CD4-positive, alpha-beta memory T cell (primary cell): ENCODE data around the gene ARHGAP19. TPM values are rescaled to one million over a fixed set of nuclear protein-coding genes. Genes with fewer than 3 reads are reported as not detected.
A peak's percentile ranks its signal among the peaks of the same experiment; 100 is the strongest.

Experiments used
- CTCF ChIA-PET: fragments of 350-600 bp; sonication (Branson Sonifier 250); formaldehyde crosslinking; loops from one replicate; lab custom pipeline; 2021; ENCODE audit warnings: inconsistent platforms; ENCODE audit not compliant: partially characterized antibody; lab: Charles Lee
- POLR2A ChIA-PET: fragments of 350-600 bp; sonication (Branson Sonifier 250); formaldehyde crosslinking; loops from one replicate; lab custom pipeline; 2021; ENCODE audit not compliant: partially characterized antibody; lab: Charles Lee
- DNase-seq, 5 donors: peaks; one replicate each; pipeline versions ENCODE4 v3.0.0 to v3.0.0-alpha.2; 2020 to 2022; ENCODE audit warnings: mixed read lengths in 1 of 5
- H3K27ac ChIP-seq: one replicate; pipeline ENCODE4 v1.7.0; 2013; ENCODE audit warnings: low read depth, low read length
- H3K27me3 ChIP-seq: 2 replicates; pipeline ENCODE4 v1.7.0; 2013; ENCODE audit warnings: mild to moderate bottlenecking, low read length, moderate library complexity; ENCODE audit not compliant: insufficient read depth
- H3K36me3 ChIP-seq: 2 replicates; pipeline ENCODE4 v1.7.0; 2013; ENCODE audit warnings: mild to moderate bottlenecking, low read length, moderate library complexity; ENCODE audit not compliant: insufficient read depth
- H3K4me1 ChIP-seq: 2 replicates; pipeline ENCODE4 v1.7.0; 2013; ENCODE audit warnings: mild to moderate bottlenecking, low read length, moderate library complexity; ENCODE audit not compliant: insufficient read depth
- H3K4me3 ChIP-seq, 2 donors: one replicate each; pipeline ENCODE4 v1.7.0; 2013; ENCODE audit warnings: low read length in 2 of 2, mild to moderate bottlenecking in 1 of 2
- H3K9me3 ChIP-seq, 2 donors: one replicate each; pipeline ENCODE4 v1.7.0; 2013; ENCODE audit warnings: low read length in 2 of 2, control low read depth in 1 of 2; ENCODE audit not compliant: control insufficient read depth in 1 of 2
- H3K27ac Mint-ChIP-seq, 7 donors: one replicate each; pipeline ENCODE4 v1.8.0; 2020 to 2021; ENCODE audit warnings: mixed read lengths in 7 of 7, mild to moderate bottlenecking in 6 of 7, inconsistent platforms in 3 of 7, moderate library complexity in 3 of 7
- H3K27me3 Mint-ChIP-seq, 2 donors: one replicate each; pipeline ENCODE4 v1.8.0; 2020 to 2021; ENCODE audit warnings: mixed read lengths in 2 of 2
- H3K36me3 Mint-ChIP-seq, 2 donors: one replicate each; pipeline ENCODE4 v1.8.0; 2020 to 2021; ENCODE audit warnings: mixed read lengths in 2 of 2, inconsistent platforms in 1 of 2, mild to moderate bottlenecking in 1 of 2
- H3K4me1 Mint-ChIP-seq, 4 donors: one replicate each; pipeline ENCODE4 v1.8.0; 2020 to 2021; ENCODE audit warnings: mixed read lengths in 4 of 4, mild to moderate bottlenecking in 1 of 4
- H3K4me3 Mint-ChIP-seq, 8 donors: one replicate each; pipeline ENCODE4 v1.8.0; 2020 to 2021; ENCODE audit warnings: mixed read lengths in 8 of 8, mild to moderate bottlenecking in 7 of 8, moderate library complexity in 6 of 8, inconsistent platforms in 3 of 8
- H3K9me3 Mint-ChIP-seq, 8 donors: one replicate each; pipeline ENCODE4 v1.8.0; 2020 to 2021; ENCODE audit warnings: mixed read lengths in 8 of 8, mild to moderate bottlenecking in 5 of 8, inconsistent platforms in 3 of 8, moderate library complexity in 1 of 8
- intact Hi-C: fragments of 100-400 bp; cut with micrococcal nuclease; formaldehyde crosslinking; loops from one replicate; pipeline ENCODE4 v1.15.1; 2023
- polyA plus RNA-seq, 2 donors: library from polyadenylated mRNA; unstranded; fragments of 300-500 nt; fragmentation: Illumina TruSeq; gene quantifications; one replicate each; pipeline ENCODE4 v1.2.3, GENCODE V29; 2021
- total RNA-seq, 2 experiments: library from RNA; stranded (reverse); gene quantifications; one replicate each; pipeline ENCODE4 v1.2.3, GENCODE V29; 2021

Gene ARHGAP19, protein sequence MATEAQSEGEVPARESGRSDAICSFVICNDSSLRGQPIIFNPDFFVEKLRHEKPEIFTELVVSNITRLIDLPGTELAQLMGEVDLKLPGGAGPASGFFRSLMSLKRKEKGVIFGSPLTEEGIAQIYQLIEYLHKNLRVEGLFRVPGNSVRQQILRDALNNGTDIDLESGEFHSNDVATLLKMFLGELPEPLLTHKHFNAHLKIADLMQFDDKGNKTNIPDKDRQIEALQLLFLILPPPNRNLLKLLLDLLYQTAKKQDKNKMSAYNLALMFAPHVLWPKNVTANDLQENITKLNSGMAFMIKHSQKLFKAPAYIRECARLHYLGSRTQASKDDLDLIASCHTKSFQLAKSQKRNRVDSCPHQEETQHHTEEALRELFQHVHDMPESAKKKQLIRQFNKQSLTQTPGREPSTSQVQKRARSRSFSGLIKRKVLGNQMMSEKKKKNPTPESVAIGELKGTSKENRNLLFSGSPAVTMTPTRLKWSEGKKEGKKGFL
- total RNA-seq (10 to 100 TPM; 17.0 to 19.3 TPM), polyA plus RNA-seq (1 to 10 TPM; 6.8 to 9.4 TPM)

GRCh38 chr10:97292097-97292861 lies at the start of gene ARHGAP19:
TSS of gene ARHGAP19 (minus strand) at chr10:97292637. CDS start at chr10:97292627, 10 bp downstream.
- Mint-ChIP-seq H3K4me1 (peaks cover 8 to 25% (median 20%) of the 10 kb centered on the region in 4 donors), H3K36me3 (peaks cover 0 to 8% of the 10 kb centered on the region in 2 donors), H3K9me3 (peaks cover 0 to 3% (median 0%) of the 10 kb centered on the region in 8 donors), H3K27ac (peak within 1 kb of the TSS; percentile 85 to 97 (median 95)), H3K27me3 (peaks cover 1 to 3% of the 10 kb centered on the region in 2 donors), H3K4me3 (peak within 1 kb of the TSS; percentile 90 to 99 (median 94))
- peak; percentile 94 to 98 (median 95) for DNase-seq
- intact Hi-C loops, result loop anchor here (1.0 to 10.0 kb wide), 6 partner anchors 27 to 843 kb away; partner anchors contain the start of genes EXOSC1, FRAT1, FRAT2 and MMS19
- no peaks in the 10 kb centered on the region for H3K9me3 ChIP-seq
- H3K36me3 ChIP-seq, result peaks cover under 1% of the 10 kb centered on the region
- peak within 1 kb of the TSS; percentile 78 for H3K27ac ChIP-seq
- H3K27me3 ChIP-seq, result no peaks in the 10 kb centered on the region
- peak within 1 kb of the TSS; percentile 76 to 85 for H3K4me3 ChIP-seq
- POLR2A ChIA-PET, result interaction anchor here (0.8 to 4.5 kb wide), 7 partner anchors 14 to 349 kb away, joined by 3 to 42 read pairs (median 5); partner anchors contain the start of genes FRAT1, FRAT2 and RRP12
- H3K4me1 ChIP-seq, result peaks cover 11% of the 10 kb centered on the region
- CTCF ChIA-PET, result interaction anchor here (1.2 to 5.5 kb wide), 4 partner anchors 14 to 112 kb away, joined by 3 to 28 read pairs (median 3); no protein-coding TSS in a partner anchor

DNA sequence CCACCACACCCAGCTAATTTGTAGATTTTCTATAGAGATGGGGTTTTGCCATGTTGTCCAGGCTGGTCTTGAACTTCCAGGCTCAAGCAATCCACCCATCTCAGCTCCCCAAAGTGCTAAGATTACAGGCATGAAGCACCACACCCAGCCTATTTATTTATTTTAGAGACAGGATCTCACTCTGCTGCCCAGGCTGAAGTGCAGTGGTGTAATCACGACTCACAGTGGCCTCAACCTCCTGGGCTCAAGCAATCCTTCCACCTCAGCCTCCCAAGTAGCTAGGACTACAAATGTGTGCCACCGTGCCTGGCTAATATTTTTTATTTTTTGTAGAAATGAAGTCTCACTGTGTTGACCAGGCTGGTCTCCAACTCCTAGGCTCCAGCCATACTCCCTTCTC lies 49.0 kb upstream of the ARHGAP19 start:
- no peaks in the 10 kb centered on the region for H3K9me3 ChIP-seq
- H3K27me3 ChIP-seq, result no peaks in the 10 kb centered on the region
- Mint-ChIP-seq H3K4me1 (no peaks in the 10 kb centered on the region), H3K9me3 (peaks cover 0 to 4% (median 0%) of the 10 kb centered on the region in 8 donors), H3K27me3 (peaks cover 0 to 1% of the 10 kb centered on the region in 2 donors), H3K27ac (no peak overlapping the region), H3K36me3 (no peaks in the 10 kb centered on the region), H3K4me3 (no peak overlapping the region)
- POLR2A ChIA-PET, result interaction anchor here (1.2 kb wide), 1 partner anchor 22 kb away, joined by 4 read pairs; the partner anchor contains the start of gene FRAT1
- no peak for DNase-seq
- CTCF ChIA-PET, result no interaction called here
- H3K27ac ChIP-seq, result no peak overlapping the region
- intact Hi-C loops, result no loop called here
- H3K4me3 ChIP-seq, result no peak overlapping the region
- H3K4me1 ChIP-seq, result no peaks in the 10 kb centered on the region
- no peaks in the 10 kb centered on the region for H3K36me3 ChIP-seq

DNA sequence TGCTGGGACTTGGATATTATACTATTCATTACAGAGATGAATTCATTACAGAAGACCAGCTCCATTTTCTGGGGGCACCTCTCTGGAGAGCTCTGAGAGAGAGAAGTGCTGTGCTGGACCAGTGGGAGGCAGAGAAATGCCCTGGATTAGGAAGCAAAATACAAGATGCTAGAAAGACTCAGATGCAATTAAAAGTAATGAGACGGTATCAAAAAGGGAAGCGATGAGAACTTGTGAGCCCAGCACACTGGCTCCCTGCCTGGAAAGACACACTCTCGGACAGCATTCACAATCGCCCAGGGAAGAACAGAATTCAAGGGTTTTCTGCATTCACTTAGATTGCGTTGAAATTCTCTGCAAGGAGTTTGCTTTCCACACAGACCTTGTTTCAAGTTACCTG lies 45.6 kb upstream of the ARHGAP19 start:
- peaks cover 7 to 13% (median 10%) of the 10 kb centered on the region in 4 donors for H3K4me1 Mint-ChIP-seq
- Histone ChIP-seq H3K36me3 (no peaks in the 10 kb centered on the region), H3K27ac (no peak overlapping the region), H3K27me3 (no peaks in the 10 kb centered on the region), H3K4me1 (peaks cover 5% of the 10 kb centered on the region), H3K9me3 (no peaks in the 10 kb centered on the region), H3K4me3 (no peak overlapping the region)
- H3K27ac Mint-ChIP-seq, result no peak overlapping the region
- no peak for DNase-seq
- H3K27me3 Mint-ChIP-seq, result peaks cover 0 to 1% of the 10 kb centered on the region in 2 donors
- CTCF ChIA-PET, result interaction anchor here (0.5 to 0.8 kb wide), 2 partner anchors 19 to 41 kb away, joined by 3 to 4 read pairs; partner anchors contain the start of gene FRAT1
- H3K36me3 Mint-ChIP-seq, result peaks cover 0 to 6% of the 10 kb centered on the region in 2 donors
- no peak overlapping the region for H3K4me3 Mint-ChIP-seq
- POLR2A ChIA-PET, result no interaction called here
- intact Hi-C loops, result no loop called here
- peaks cover 0 to 2% (median 0%) of the 10 kb centered on the region in 8 donors for H3K9me3 Mint-ChIP-seq

DNA sequence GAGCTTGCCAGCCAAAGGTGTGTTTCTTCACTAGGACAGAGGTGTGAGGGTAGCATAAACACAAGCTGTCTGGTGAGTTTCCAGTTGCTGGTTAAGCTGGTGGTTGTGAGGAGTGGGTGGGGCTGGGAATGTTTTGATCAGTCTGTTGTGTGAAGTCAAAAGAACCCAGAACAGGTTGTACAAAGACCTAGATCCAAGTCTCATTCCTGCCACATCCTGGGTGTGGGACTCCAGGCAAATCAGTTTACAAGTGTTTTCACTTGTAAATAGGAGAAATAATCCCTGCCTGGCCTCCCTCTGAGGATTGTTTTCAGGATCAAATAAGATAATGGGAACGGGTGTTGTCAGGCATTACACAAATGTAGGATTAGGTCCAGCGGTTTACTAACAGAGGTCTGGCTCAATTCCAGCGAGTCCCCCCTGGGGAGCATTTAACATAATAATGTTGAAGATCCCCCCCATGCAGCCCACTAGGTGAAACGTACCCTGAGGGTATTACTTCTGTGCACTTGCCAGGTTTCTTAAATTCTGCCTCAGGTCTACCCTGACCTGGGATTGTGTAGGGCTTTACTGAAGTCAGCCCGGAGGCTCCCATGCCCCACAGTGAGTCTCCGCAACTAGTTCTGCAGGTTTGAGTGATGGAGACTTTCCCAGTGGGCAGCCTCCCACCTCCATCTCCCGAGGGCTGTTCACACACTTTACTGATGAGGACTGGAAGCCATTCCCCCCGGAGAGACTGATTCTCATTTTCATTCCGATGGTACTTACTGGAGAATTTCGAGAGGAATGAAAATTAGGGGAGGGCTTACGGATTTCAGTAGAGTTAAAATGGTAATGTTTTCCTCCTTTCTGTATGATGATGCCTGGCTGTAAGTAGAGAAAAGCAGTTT lies 44.8 kb upstream of the ARHGAP19 start:
- ChIA-PET POLR2A (no interaction called here), CTCF (interaction anchor here (0.5 to 0.8 kb wide), 2 partner anchors 18 to 40 kb away, joined by 3 to 4 read pairs; partner anchors contain the start of gene FRAT1)
- Histone ChIP-seq H3K9me3 (no peaks in the 10 kb centered on the region), H3K4me3 (no peak overlapping the region), H3K4me1 (peaks cover 13% of the 10 kb centered on the region), H3K27ac (no peak overlapping the region), H3K27me3 (no peaks in the 10 kb centered on the region), H3K36me3 (no peaks in the 10 kb centered on the region)
- peak overlapping the region in 1 of 8 donors; percentile 76 for H3K4me3 Mint-ChIP-seq
- DNase-seq, result no peak
- peaks cover 0 to 1% of the 10 kb centered on the region in 2 donors for H3K27me3 Mint-ChIP-seq
- peaks cover 0 to 2% (median 0%) of the 10 kb centered on the region in 8 donors for H3K9me3 Mint-ChIP-seq
- intact Hi-C loops, result no loop called here
- H3K27ac Mint-ChIP-seq, result peak overlapping the region in 3 of 7 donors; percentile 27 to 90 (median 51)
- H3K4me1 Mint-ChIP-seq, result peaks cover 13 to 22% (median 18%) of the 10 kb centered on the region in 4 donors
- H3K36me3 Mint-ChIP-seq, result peaks cover 0 to 11% of the 10 kb centered on the region in 2 donors

DNA sequence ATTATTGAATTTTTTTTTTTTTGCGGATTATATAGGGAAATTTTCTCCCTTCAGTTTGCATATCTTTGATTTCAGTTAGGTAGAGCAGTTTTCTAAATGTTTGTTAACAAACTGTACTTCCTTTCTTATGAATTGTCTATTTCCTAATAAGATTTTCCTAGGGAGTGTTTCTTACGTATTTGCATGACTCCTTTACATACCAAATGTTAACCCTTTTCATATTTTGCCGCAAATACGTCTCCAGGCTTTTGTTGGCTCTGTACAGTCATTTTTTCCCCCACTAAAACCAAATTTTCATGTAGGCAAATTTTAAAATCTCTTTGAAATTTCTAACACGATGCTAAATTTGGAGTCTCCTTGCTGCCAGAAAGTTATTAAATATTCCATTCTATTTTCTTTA lies 44.0 kb upstream of the ARHGAP19 start:
- no peaks in the 10 kb centered on the region for H3K36me3 ChIP-seq
- no peaks in the 10 kb centered on the region for H3K9me3 ChIP-seq
- Mint-ChIP-seq H3K27me3 (peaks cover 0 to 1% of the 10 kb centered on the region in 2 donors), H3K27ac (peak overlapping the region in 4 of 7 donors; percentile 27 to 90 (median 81)), H3K36me3 (peaks cover 0 to 12% of the 10 kb centered on the region in 2 donors), H3K4me3 (peak overlapping the region in 2 of 8 donors; percentile 61 to 76), H3K9me3 (peaks cover 0 to 2% (median 0%) of the 10 kb centered on the region in 8 donors), H3K4me1 (peaks cover 17 to 29% (median 24%) of the 10 kb centered on the region in 4 donors)
- intact Hi-C loops, result no loop called here
- DNase-seq, result no peak
- H3K27me3 ChIP-seq, result no peaks in the 10 kb centered on the region
- no peak overlapping the region for H3K4me3 ChIP-seq
- ChIA-PET CTCF (no interaction called here), POLR2A (no interaction called here)
- peaks cover 21% of the 10 kb centered on the region for H3K4me1 ChIP-seq
- no peak overlapping the region for H3K27ac ChIP-seq

- Histone ChIP-seq H3K4me3 (no peak overlapping the region), H3K36me3 (no peaks in the 10 kb centered on the region), H3K27ac (no peak overlapping the region), H3K4me1 (peaks cover 25% of the 10 kb centered on the region), H3K9me3 (no peaks in the 10 kb centered on the region), H3K27me3 (no peaks in the 10 kb centered on the region)
- ChIA-PET CTCF (no interaction called here), POLR2A (no interaction called here)
- peaks cover 4 to 15% of the 10 kb centered on the region in 2 donors for H3K36me3 Mint-ChIP-seq
- peak overlapping the region in 5 of 7 donors; percentile 74 to 90 (median 80) for H3K27ac Mint-ChIP-seq
- H3K4me1 Mint-ChIP-seq, result peaks cover 21 to 33% (median 28%) of the 10 kb centered on the region in 4 donors
- no peak for DNase-seq
- H3K27me3 Mint-ChIP-seq, result peaks cover 0 to 1% of the 10 kb centered on the region in 2 donors
- peaks cover 0 to 2% (median 0%) of the 10 kb centered on the region in 8 donors for H3K9me3 Mint-ChIP-seq
- peak overlapping the region in 7 of 8 donors; percentile 61 to 76 (median 71) for H3K4me3 Mint-ChIP-seq
- intact Hi-C loops, result no loop called here
Measured at GRCh38 chr10:97336006-97336405, 43.6 kb upstream of the ARHGAP19 start.
